WTC11 (cell line): ENCODE measurements around the gene TRIM22.

ENCODE experiments used
- ESRRA ChIP-seq: sonication (generic); formaldehyde crosslinking; IDR thresholded peaks from 2 replicates; pipeline ENCODE4 v1.8.1; 2022; ENCODE audit warnings: mild to moderate bottlenecking, missing genetic modification reagents, borderline replicate concordance
- JUN ChIP-seq: sonication (generic); formaldehyde crosslinking; IDR thresholded peaks from 2 replicates; pipeline ENCODE4 v1.8.0; 2023; ENCODE audit warnings: mild to moderate bottlenecking, missing genetic modification reagents
- NFE2L1 ChIP-seq: sonication (generic); formaldehyde crosslinking; IDR thresholded peaks from 2 replicates; pipeline ENCODE4 v1.8.1; 2023; ENCODE audit warnings: missing genetic modification reagents
- TCF7 ChIP-seq: sonication (generic); formaldehyde crosslinking; IDR thresholded peaks from 2 replicates; pipeline ENCODE4 v1.8.0; 2022; ENCODE audit warnings: mild to moderate bottlenecking, low read depth, missing genetic modification reagents, moderate library complexity
- TEAD1 ChIP-seq: sonication (generic); formaldehyde crosslinking; IDR thresholded peaks from 2 replicates; pipeline ENCODE4 v1.8.0; 2022; ENCODE audit warnings: mild to moderate bottlenecking, missing genetic modification reagents
- ZBTB21 ChIP-seq: sonication (generic); formaldehyde crosslinking; IDR thresholded peaks from 2 replicates; pipeline ENCODE4 v1.8.1; 2023; ENCODE audit warnings: mild to moderate bottlenecking, missing genetic modification reagents, borderline replicate concordance
- TF ChIP-seq, protein P1 (sequence below): fragments of 200-600 bp; IDR thresholded peaks from 2 replicates; pipeline ENCODE4 v1.8.0; 2022; ENCODE audit warnings: antibody characterized with exemption
- TF ChIP-seq, protein P2 (sequence below): sonication (generic); formaldehyde crosslinking; IDR thresholded peaks from 2 replicates; pipeline ENCODE4 v1.8.1; 2023; ENCODE audit warnings: mild to moderate bottlenecking, missing genetic modification reagents
- TF ChIP-seq, protein P3 (sequence below): sonication (generic); formaldehyde crosslinking; IDR thresholded peaks from 2 replicates; pipeline ENCODE4 v1.8.1; 2023; ENCODE audit warnings: mild to moderate bottlenecking, missing genetic modification reagents, moderate library complexity
- TF ChIP-seq, protein P4 (sequence below): fragments of 250-450 bp; sonication (Bioruptor Pico); IDR thresholded peaks from 2 replicates; pipeline ENCODE4 v2.1.2; 2022; ENCODE audit warnings: mild to moderate bottlenecking, moderate library complexity
- TF ChIP-seq, protein P5 (sequence below): sonication (generic); formaldehyde crosslinking; conservative IDR thresholded peaks from 2 replicates; pipeline ENCODE4 v1.8.1; 2023; ENCODE audit warnings: mild to moderate bottlenecking, low read depth, missing genetic modification reagents, moderate library complexity
- TF ChIP-seq, protein P6 (sequence below): fragments of 250-450 bp; sonication (Bioruptor Pico); IDR thresholded peaks from 2 replicates; pipeline ENCODE4 v1.9.0; 2021; ENCODE audit warnings: mild to moderate bottlenecking
- TF ChIP-seq, protein P7 (sequence below): sonication (generic); formaldehyde crosslinking; IDR thresholded peaks from 2 replicates; pipeline ENCODE4 v1.8.0; 2022; ENCODE audit warnings: mild to moderate bottlenecking, missing genetic modification reagents

DNA sequence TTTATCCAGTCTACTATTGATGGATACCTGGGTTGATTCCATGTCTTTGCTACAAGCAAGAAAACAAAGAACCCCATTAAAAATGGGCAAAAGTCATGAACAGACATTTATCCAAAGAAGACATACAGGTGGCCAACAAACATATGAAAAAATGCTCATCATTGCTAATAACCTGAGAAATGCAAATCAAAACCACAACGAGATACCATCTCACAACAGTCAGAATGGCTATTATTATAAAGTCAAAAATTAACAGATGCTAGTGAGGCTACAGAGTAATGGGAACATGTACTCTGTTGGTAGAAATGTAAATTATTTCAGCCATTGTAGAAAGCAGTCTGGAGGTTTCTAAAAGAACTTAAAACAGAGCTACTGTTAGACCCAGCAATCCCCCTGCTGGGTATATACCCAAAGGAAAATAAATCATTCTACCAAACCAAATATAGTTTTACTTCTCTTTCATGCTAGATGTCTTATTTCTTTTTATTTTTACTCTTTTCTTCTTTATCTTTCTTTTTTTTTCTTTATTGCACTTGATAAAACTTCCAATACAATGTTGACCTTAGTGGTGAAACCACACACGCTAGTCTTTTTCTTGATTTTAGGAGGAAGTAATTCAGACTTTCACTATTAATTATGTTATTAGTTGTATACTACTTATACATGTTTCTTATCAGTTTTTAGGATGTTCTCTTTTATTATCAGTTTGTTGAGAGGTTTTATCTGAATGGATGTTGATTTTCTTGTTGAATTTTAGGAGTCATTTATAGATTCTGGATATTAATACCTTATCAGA lies 14.3 kb downstream of the TRIM22 start:
- TF ChIP-seq, protein P1, sequence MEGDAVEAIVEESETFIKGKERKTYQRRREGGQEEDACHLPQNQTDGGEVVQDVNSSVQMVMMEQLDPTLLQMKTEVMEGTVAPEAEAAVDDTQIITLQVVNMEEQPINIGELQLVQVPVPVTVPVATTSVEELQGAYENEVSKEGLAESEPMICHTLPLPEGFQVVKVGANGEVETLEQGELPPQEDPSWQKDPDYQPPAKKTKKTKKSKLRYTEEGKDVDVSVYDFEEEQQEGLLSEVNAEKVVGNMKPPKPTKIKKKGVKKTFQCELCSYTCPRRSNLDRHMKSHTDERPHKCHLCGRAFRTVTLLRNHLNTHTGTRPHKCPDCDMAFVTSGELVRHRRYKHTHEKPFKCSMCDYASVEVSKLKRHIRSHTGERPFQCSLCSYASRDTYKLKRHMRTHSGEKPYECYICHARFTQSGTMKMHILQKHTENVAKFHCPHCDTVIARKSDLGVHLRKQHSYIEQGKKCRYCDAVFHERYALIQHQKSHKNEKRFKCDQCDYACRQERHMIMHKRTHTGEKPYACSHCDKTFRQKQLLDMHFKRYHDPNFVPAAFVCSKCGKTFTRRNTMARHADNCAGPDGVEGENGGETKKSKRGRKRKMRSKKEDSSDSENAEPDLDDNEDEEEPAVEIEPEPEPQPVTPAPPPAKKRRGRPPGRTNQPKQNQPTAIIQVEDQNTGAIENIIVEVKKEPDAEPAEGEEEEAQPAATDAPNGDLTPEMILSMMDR, result no peak
- TF ChIP-seq, protein P2, sequence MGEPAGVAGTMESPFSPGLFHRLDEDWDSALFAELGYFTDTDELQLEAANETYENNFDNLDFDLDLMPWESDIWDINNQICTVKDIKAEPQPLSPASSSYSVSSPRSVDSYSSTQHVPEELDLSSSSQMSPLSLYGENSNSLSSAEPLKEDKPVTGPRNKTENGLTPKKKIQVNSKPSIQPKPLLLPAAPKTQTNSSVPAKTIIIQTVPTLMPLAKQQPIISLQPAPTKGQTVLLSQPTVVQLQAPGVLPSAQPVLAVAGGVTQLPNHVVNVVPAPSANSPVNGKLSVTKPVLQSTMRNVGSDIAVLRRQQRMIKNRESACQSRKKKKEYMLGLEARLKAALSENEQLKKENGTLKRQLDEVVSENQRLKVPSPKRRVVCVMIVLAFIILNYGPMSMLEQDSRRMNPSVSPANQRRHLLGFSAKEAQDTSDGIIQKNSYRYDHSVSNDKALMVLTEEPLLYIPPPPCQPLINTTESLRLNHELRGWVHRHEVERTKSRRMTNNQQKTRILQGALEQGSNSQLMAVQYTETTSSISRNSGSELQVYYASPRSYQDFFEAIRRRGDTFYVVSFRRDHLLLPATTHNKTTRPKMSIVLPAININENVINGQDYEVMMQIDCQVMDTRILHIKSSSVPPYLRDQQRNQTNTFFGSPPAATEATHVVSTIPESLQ (CRISPR knock-in tag), result no peak
- TF ChIP-seq, protein P3, sequence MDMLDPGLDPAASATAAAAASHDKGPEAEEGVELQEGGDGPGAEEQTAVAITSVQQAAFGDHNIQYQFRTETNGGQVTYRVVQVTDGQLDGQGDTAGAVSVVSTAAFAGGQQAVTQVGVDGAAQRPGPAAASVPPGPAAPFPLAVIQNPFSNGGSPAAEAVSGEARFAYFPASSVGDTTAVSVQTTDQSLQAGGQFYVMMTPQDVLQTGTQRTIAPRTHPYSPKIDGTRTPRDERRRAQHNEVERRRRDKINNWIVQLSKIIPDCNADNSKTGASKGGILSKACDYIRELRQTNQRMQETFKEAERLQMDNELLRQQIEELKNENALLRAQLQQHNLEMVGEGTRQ (CRISPR knock-in tag), result no peak
- TF ChIP-seq NFE2L1 (CRISPR knock-in tag) (no peak), ZBTB21 (no peak), TEAD1 (CRISPR knock-in tag) (no peak), TCF7 (CRISPR knock-in tag) (no peak), JUN (CRISPR knock-in tag) (no peak), ESRRA (CRISPR knock-in tag) (no peak)
- TF ChIP-seq, protein P4, sequence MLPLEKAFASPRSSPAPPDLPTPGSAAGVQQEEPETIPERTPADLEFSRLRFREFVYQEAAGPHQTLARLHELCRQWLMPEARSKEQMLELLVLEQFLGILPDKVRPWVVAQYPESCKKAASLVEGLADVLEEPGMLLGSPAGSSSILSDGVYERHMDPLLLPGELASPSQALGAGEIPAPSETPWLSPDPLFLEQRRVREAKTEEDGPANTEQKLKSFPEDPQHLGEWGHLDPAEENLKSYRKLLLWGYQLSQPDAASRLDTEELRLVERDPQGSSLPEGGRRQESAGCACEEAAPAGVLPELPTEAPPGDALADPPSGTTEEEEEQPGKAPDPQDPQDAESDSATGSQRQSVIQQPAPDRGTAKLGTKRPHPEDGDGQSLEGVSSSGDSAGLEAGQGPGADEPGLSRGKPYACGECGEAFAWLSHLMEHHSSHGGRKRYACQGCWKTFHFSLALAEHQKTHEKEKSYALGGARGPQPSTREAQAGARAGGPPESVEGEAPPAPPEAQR (CRISPR knock-in tag), result no peak
- TF ChIP-seq, protein P5, sequence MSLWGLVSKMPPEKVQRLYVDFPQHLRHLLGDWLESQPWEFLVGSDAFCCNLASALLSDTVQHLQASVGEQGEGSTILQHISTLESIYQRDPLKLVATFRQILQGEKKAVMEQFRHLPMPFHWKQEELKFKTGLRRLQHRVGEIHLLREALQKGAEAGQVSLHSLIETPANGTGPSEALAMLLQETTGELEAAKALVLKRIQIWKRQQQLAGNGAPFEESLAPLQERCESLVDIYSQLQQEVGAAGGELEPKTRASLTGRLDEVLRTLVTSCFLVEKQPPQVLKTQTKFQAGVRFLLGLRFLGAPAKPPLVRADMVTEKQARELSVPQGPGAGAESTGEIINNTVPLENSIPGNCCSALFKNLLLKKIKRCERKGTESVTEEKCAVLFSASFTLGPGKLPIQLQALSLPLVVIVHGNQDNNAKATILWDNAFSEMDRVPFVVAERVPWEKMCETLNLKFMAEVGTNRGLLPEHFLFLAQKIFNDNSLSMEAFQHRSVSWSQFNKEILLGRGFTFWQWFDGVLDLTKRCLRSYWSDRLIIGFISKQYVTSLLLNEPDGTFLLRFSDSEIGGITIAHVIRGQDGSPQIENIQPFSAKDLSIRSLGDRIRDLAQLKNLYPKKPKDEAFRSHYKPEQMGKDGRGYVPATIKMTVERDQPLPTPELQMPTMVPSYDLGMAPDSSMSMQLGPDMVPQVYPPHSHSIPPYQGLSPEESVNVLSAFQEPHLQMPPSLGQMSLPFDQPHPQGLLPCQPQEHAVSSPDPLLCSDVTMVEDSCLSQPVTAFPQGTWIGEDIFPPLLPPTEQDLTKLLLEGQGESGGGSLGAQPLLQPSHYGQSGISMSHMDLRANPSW (CRISPR knock-in tag), result no peak
- TF ChIP-seq, protein P6, sequence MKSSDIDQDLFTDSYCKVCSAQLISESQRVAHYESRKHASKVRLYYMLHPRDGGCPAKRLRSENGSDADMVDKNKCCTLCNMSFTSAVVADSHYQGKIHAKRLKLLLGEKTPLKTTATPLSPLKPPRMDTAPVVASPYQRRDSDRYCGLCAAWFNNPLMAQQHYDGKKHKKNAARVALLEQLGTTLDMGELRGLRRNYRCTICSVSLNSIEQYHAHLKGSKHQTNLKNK (CRISPR knock-in tag), result no peak
- TF ChIP-seq, protein P7, sequence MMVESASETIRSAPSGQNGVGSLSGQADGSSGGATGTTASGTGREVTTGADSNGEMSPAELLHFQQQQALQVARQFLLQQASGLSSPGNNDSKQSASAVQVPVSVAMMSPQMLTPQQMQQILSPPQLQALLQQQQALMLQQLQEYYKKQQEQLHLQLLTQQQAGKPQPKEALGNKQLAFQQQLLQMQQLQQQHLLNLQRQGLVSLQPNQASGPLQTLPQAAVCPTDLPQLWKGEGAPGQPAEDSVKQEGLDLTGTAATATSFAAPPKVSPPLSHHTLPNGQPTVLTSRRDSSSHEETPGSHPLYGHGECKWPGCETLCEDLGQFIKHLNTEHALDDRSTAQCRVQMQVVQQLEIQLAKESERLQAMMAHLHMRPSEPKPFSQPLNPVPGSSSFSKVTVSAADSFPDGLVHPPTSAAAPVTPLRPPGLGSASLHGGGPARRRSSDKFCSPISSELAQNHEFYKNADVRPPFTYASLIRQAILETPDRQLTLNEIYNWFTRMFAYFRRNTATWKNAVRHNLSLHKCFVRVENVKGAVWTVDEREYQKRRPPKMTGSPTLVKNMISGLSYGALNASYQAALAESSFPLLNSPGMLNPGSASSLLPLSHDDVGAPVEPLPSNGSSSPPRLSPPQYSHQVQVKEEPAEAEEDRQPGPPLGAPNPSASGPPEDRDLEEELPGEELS, result no peak
